K562 (cell line): ENCODE results near the gene AFF2. TPM values are rescaled to one million over a fixed set of nuclear protein-coding genes. Genes with fewer than 3 reads are reported as not detected.

Experiments
- ATAC-seq: fragments of 200-7000 bp; cut with Tn5 transposase; 3 replicates; pipeline ENCODE4 v1.9.1; 2020; ENCODE audit warnings: moderate library complexity
- BruUV-seq: library from RNA; stranded (reverse); fragments of 400-500 nt; replicated peaks from 2 replicates; lab custom pipeline; 2021; lab: Mats Ljungman, UMichigan
- CTCF ChIA-PET: fragments of 300-600 bp; formaldehyde crosslinking; extraction: SDS; loops from one replicate; lab custom pipeline; 2021; ENCODE audit warnings: low intra/inter-chr PET ratio; lab: Yijun Ruan, JAX
- POLR2A ChIA-PET: fragments of 300-600, 350-650 bp; sonication (Branson Sonifier 250); formaldehyde crosslinking; extraction: SDS; loops from one replicate; lab custom pipeline; 2021; ENCODE audit warnings: antibody characterized with exemption, inconsistent platforms; lab: Yijun Ruan, JAX
- DNase-seq, 4 experiments: peaks; one replicate each; pipeline versions ENCODE4 v3.0.0 to v3.0.0-alpha.2; 2011 to 2018; ENCODE audit warnings: low spot score in 3 of 4, mixed read lengths in 3 of 4; ENCODE audit errors: extremely low read depth in 1 of 4
- FAIRE-seq: peaks from 2 replicates; lab custom pipeline; 2011; peaks lifted over from hg19 to GRCh38; lab: Jason Lieb, UNC
- H2AFZ ChIP-seq: 2 replicates; pipeline ENCODE4 v1.6.0; 2011; ENCODE audit warnings: low read depth, low read length, control low read depth, inconsistent platforms
- H3K27ac ChIP-seq: fragments of 200-600 bp; 3 replicates; pipeline ENCODE4 v1.8.0; 2011; ENCODE audit warnings: low read depth, mild to moderate bottlenecking, control low read depth, inconsistent platforms, low read length, moderate library complexity, mixed read lengths; ENCODE audit errors: extremely low read depth
- H3K27me3 ChIP-seq, 2 experiments: fragments of 300-600 bp in 1 of 2; 2 replicates in 1 of 2; 3 replicates in 1 of 2; pipeline versions ENCODE4 v1.6.0 to v1.8.0; 2011; ENCODE audit warnings: inconsistent platforms in 2 of 2, low read length in 2 of 2, mild to moderate bottlenecking in 1 of 2, mixed read lengths in 1 of 2, moderate library complexity in 1 of 2; ENCODE audit not compliant: control insufficient read depth in 2 of 2, insufficient read depth in 2 of 2
- H3K36me3 ChIP-seq: fragments of 300-600 bp; 3 replicates; pipeline ENCODE4 v1.8.0; 2011; ENCODE audit warnings: mild to moderate bottlenecking, low read length, inconsistent platforms; ENCODE audit not compliant: control insufficient read depth, insufficient read depth
- H3K4me1 ChIP-seq, 2 experiments: fragments of 200-600 bp in 1 of 2; replicated peaks in 1 of 2; 2 replicates in 1 of 2; 3 replicates in 1 of 2; pipeline versions ENCODE4 v1.5.1 to v1.8.0; 2011; ENCODE audit warnings: inconsistent platforms in 2 of 2, low read length in 2 of 2, mild to moderate bottlenecking in 1 of 2, mixed read lengths in 1 of 2, moderate library complexity in 1 of 2; ENCODE audit not compliant: control insufficient read depth in 2 of 2, insufficient read depth in 2 of 2
- H3K4me2 ChIP-seq: 2 replicates; pipeline ENCODE4 v1.6.1; 2011; ENCODE audit warnings: low read length, control low read depth, inconsistent platforms, mixed read lengths; ENCODE audit not compliant: insufficient read depth
- H3K4me3 ChIP-seq: fragments of 200-600 bp; sonication (generic), shearing (Covaris generic); 2 replicates; pipeline ENCODE4 v1.5.1; 2016; ENCODE audit warnings: control low read depth, inconsistent platforms
- H3K79me2 ChIP-seq: fragments of 200-600 bp; 3 replicates; pipeline ENCODE4 v1.8.0; 2011; ENCODE audit warnings: low read length, inconsistent platforms; ENCODE audit not compliant: control insufficient read depth, insufficient read depth
- H3K9ac ChIP-seq, 2 experiments: 2 replicates each; pipeline versions ENCODE4 v1.6.0 to v1.6.1; 2011; ENCODE audit warnings: low read depth in 2 of 2, low read length in 2 of 2, control low read depth in 1 of 2, inconsistent platforms in 1 of 2, mild to moderate bottlenecking in 1 of 2, mixed read lengths in 1 of 2; ENCODE audit not compliant: insufficient read depth in 1 of 2
- H3K9me1 ChIP-seq: one replicate; pipeline ENCODE4 v1.6.0; 2011; ENCODE audit warnings: inconsistent platforms, mild to moderate bottlenecking, low read length, moderate library complexity; ENCODE audit not compliant: control insufficient read depth, insufficient read depth
- H3K9me3 ChIP-seq: replicated peaks from 2 replicates; pipeline ENCODE4 v1.5.1; 2011; ENCODE audit warnings: low read depth, low read length, inconsistent platforms; ENCODE audit not compliant: control insufficient read depth, insufficient read depth
- H4K20me1 ChIP-seq: replicated peaks from 2 replicates; pipeline ENCODE4 v1.6.1; 2011; ENCODE audit warnings: low read length, inconsistent platforms, mixed read lengths; ENCODE audit not compliant: control insufficient read depth, insufficient read depth
- FOXJ2 ChIP-seq: fragments of 200-800 bp; sonication (Bioruptor generic); IDR thresholded peaks from 2 replicates; pipeline ENCODE4 v1.6.1; 2016; ENCODE audit warnings: missing genetic modification characterization, missing compliant biosample characterization
- HBP1 ChIP-seq: fragments of 450-650 bp; formaldehyde crosslinking; IDR thresholded peaks from 2 replicates; pipeline ENCODE4 v1.4.0; 2022; ENCODE audit warnings: missing genetic modification characterization
- KLF13 ChIP-seq: fragments of 450-650 bp; IDR thresholded peaks from 2 replicates; pipeline ENCODE4 v1.6.1; 2016; ENCODE audit warnings: missing genetic modification characterization, low read depth, mild to moderate bottlenecking, missing compliant biosample characterization, moderate library complexity, borderline replicate concordance
- POLR2AphosphoS2 ChIP-seq: IDR thresholded peaks from 2 replicates; pipeline ENCODE4 v1.6.1; 2012; ENCODE audit warnings: low read length, improper control_type of control experiment
- RAD21 ChIP-seq, 2 experiments: fragments of 250-450 bp in 1 of 2; fragments of 450-650 bp in 1 of 2; sonication (Bioruptor Pico) in 1 of 2; formaldehyde crosslinking in 1 of 2; IDR thresholded peaks in 1 of 2; conservative IDR thresholded peaks in 1 of 2; 2 replicates each; pipeline versions ENCODE4 v1.4.0 to v1.8.0; 2020 to 2022; ENCODE audit warnings: mild to moderate bottlenecking in 2 of 2, moderate library complexity in 1 of 2
- ZNF239 ChIP-seq: fragments of 250-450 bp; sonication (Bioruptor Pico); IDR thresholded peaks from 2 replicates; pipeline ENCODE4 v1.4.0; 2020; ENCODE audit warnings: mild to moderate bottlenecking
- WGBS: fragments of 100-300 bp; shearing (Covaris generic); methylation state at CpG from one replicate; pipeline ENCODE4 v1.1.6; 2016; ENCODE audit warnings: low coverage, mixed read lengths; ENCODE audit not compliant: insufficient coverage; ENCODE audit errors: missing lambda C conversion rate; 5-methylcytosine and 5-hydroxymethylcytosine counted together
- in situ Hi-C: fragments of 300-500 bp; cut with MboI; formaldehyde crosslinking; loops from 4 replicates; pipeline ENCODE4 v1.15.0; 2018; ENCODE audit warnings: inconsistent platforms, mixed read lengths
- intact Hi-C: fragments of 100-400 bp; cut with micrococcal nuclease; formaldehyde crosslinking; loops from 2 replicates; pipeline ENCODE4 v1.14.2; 2022
- polyA plus RNA-seq, 8 experiments: library from polyadenylated mRNA; depleted of rRNA in 4 of 8; stranded (reverse) in 5 of 8; unstranded in 3 of 8; fragments of >200 nt; fragmentation: Nextera tagmentation in 2 of 8; fragmentation: Illumina TruSeq in 1 of 8; extraction: Ambion mirVana in 2 of 8; extraction: Trizol in 1 of 8; gene quantifications; 2 replicates each; pipeline versions ENCODE4 v1.2.1 to v1.2.3, GENCODE V29; 2011 to 2014; ENCODE audit warnings: inconsistent platforms in 1 of 8, missing spikeins in 1 of 8
- total RNA-seq, 7 experiments: library from RNA; depleted of rRNA in 6 of 7; stranded (reverse); fragments of >200 nt in 6 of 7; fragmentation: Illumina TruSeq in 2 of 7; extraction: Trizol in 2 of 7; gene quantifications; 2 replicates each; pipeline versions ENCODE4 v1.2.1 to v1.2.3, GENCODE V29; 2011 to 2021; ENCODE audit warnings: low replicate concordance in 1 of 7

Gene AFF2
- total and polyA plus RNA-seq, 9 of the 15 experiments (the other 6 are each of a cell fraction or from before 2014, with no cell fraction given) = 0.01 to 0.20 (median 0.07) TPM

GRCh38 chrX:148741441-148741840 lies 241.0 kb downstream of the AFF2 start:
- ATAC-seq = no peak
- no peaks in the 10 kb centered on the region for H3K79me2 ChIP-seq
- no peak overlapping the region for H3K4me3 ChIP-seq
- 0% methylated on average over 2 of the region's 6 CpGs for WGBS
- H3K9ac ChIP-seq = no peak overlapping the region
- ChIA-PET POLR2A (no interaction called here), CTCF (no interaction called here)
- in situ Hi-C loops = no loop called here
- no TSS peak for BruUV-seq
- intact Hi-C loops = no loop called here
- FAIRE-seq = no peak
- no peak overlapping the region for H2AFZ ChIP-seq
- no peak overlapping the region for H3K4me2 ChIP-seq
- no peaks in the 10 kb centered on the region for H4K20me1 ChIP-seq
- H3K4me1 ChIP-seq = no peaks in the 10 kb centered on the region
- H3K27ac ChIP-seq = no peak overlapping the region
- H3K36me3 ChIP-seq = no peaks in the 10 kb centered on the region
- no peak for TF ChIP-seq POLR2AphosphoS2
- no peak for TF ChIP-seq ZNF239 (CRISPR knock-in tag)
- TF ChIP-seq HBP1 (CRISPR knock-in tag) = no peak
- no peak for TF ChIP-seq FOXJ2
- no peak for TF ChIP-seq RAD21 (CRISPR knock-in tag; conservative IDR thresholded peaks at IDR 0.05 in 1 of 2, IDR thresholded peaks at IDR 0.05 in 1 of 2)
- no peak for TF ChIP-seq KLF13 (tag)
- H3K27me3 ChIP-seq = no peaks in the 10 kb centered on the region
- H3K9me1 ChIP-seq = no peaks in the 10 kb centered on the region
- no peak for DNase-seq
- H3K9me3 ChIP-seq = no peaks in the 10 kb centered on the region
